Activated T-helper 17 cell treated with anti-CD3 and anti-CD28 coated beads, Interleukin-2, amount 50 U/mL, for 72 hours (primary cell): ENCODE measurements around the gene ARHGEF5. TPM values are rescaled to one million over a fixed set of nuclear protein-coding genes. Genes with fewer than 3 reads are reported as not detected.
"Not testable (repeated sequence)": the region's sequence is repeated elsewhere in the genome, so short reads cannot be mapped to it uniquely, and the experiment has no call there.

Experiments
- ATAC-seq: fragments of 150-1000 bp; cut with Tn5 transposase; replicated peaks from 2 replicates; pipeline ENCODE4 v1.10.0; 2021; ENCODE audit warnings: mild to moderate bottlenecking, moderate library complexity
- H3K27ac Mint-ChIP-seq: one replicate; pipeline ENCODE4 v1.8.0; 2022; ENCODE audit warnings: mixed read lengths
- H3K27me3 Mint-ChIP-seq: one replicate; pipeline ENCODE4 v1.8.0; 2022; ENCODE audit warnings: mixed read lengths
- H3K36me3 Mint-ChIP-seq: one replicate; pipeline ENCODE4 v1.8.0; 2022; ENCODE audit warnings: low read depth, mild to moderate bottlenecking, mixed read lengths
- H3K4me1 Mint-ChIP-seq: one replicate; pipeline ENCODE4 v1.8.0; 2022; ENCODE audit warnings: mixed read lengths
- H3K4me3 Mint-ChIP-seq: one replicate; pipeline ENCODE4 v1.8.0; 2022; ENCODE audit warnings: mild to moderate bottlenecking, mixed read lengths
- H3K9me3 Mint-ChIP-seq: one replicate; pipeline ENCODE4 v1.8.0; 2022; ENCODE audit warnings: mixed read lengths
- total RNA-seq, 2 donors: library from RNA; stranded (reverse); gene quantifications; one replicate each; pipeline ENCODE4 v1.2.3, GENCODE V29; 2022

ARHGEF5 gene
- total RNA-seq = 10 to 100 TPM in 1 of 2 donors, 1 to 10 TPM in 1; 8.2 to 17.6 TPM

GRCh38 chr7:144355176-144355822 lies at the start of gene ARHGEF5:
TSS of gene ARHGEF5 (plus strand) at chr7:144355402. CDS start at chr7:144362670, 7,268 bp downstream.
- H3K9me3 Mint-ChIP-seq, H3K36me3 Mint-ChIP-seq, H3K27me3 Mint-ChIP-seq, H3K4me1 Mint-ChIP-seq: not testable (repeated sequence)
- H3K27ac Mint-ChIP-seq = peak within 1 kb of the TSS; percentile 80
- ATAC-seq = peak; percentile 88
- H3K4me3 Mint-ChIP-seq = peak within 1 kb of the TSS; percentile 83

GRCh38 chr7:144309702-144310101 lies 45.5 kb upstream of the ARHGEF5 start:
- not testable (repeated sequence) for H3K9me3 Mint-ChIP-seq, H3K27ac Mint-ChIP-seq, H3K4me1 Mint-ChIP-seq, ATAC-seq, H3K27me3 Mint-ChIP-seq, H3K4me3 Mint-ChIP-seq, H3K36me3 Mint-ChIP-seq

- H3K36me3 Mint-ChIP-seq, H3K4me1 Mint-ChIP-seq, H3K27me3 Mint-ChIP-seq, ATAC-seq, H3K9me3 Mint-ChIP-seq, H3K27ac Mint-ChIP-seq, H3K4me3 Mint-ChIP-seq: not testable (repeated sequence)
Observed at GRCh38 chr7:144311218-144311617, 44.0 kb upstream of the ARHGEF5 start.

- not testable (repeated sequence) for H3K9me3 Mint-ChIP-seq, H3K27me3 Mint-ChIP-seq, ATAC-seq
Observed at GRCh38 chr7:144311872-144312469, 43.2 kb upstream of the ARHGEF5 start, which contains the start of gene OR2A1. TSS of gene OR2A1 (plus strand) at chr7:144312419. CDS start at chr7:144318125, 5,706 bp downstream.

GRCh38 chr7:144317537-144317936 lies 37.7 kb upstream of the ARHGEF5 start:
- not testable (repeated sequence) for H3K9me3 Mint-ChIP-seq, ATAC-seq, H3K27ac Mint-ChIP-seq

More at GRCh38 chr7:144311872-144312469, 43.2 kb upstream of the ARHGEF5 start, which contains the start of gene OR2A1:
- not testable (repeated sequence) for H3K4me3 Mint-ChIP-seq, H3K36me3 Mint-ChIP-seq, H3K4me1 Mint-ChIP-seq, H3K27ac Mint-ChIP-seq

GRCh38 chr7:144319547-144319946 lies 35.7 kb upstream of the ARHGEF5 start:
- H3K4me1 Mint-ChIP-seq, H3K36me3 Mint-ChIP-seq, H3K4me3 Mint-ChIP-seq, H3K27ac Mint-ChIP-seq, H3K27me3 Mint-ChIP-seq, ATAC-seq, H3K9me3 Mint-ChIP-seq: not testable (repeated sequence)

More at GRCh38 chr7:144317537-144317936, 37.7 kb upstream of the ARHGEF5 start:
- H3K4me3 Mint-ChIP-seq, H3K36me3 Mint-ChIP-seq, H3K27me3 Mint-ChIP-seq, H3K4me1 Mint-ChIP-seq: not testable (repeated sequence)

- H3K36me3 Mint-ChIP-seq, H3K9me3 Mint-ChIP-seq, ATAC-seq: not testable (repeated sequence)
Observed at GRCh38 chr7:144321677-144322206, 33.5 kb upstream of the ARHGEF5 start.

GRCh38 chr7:144323359-144323758 lies 31.8 kb upstream of the ARHGEF5 start:
- H3K27ac Mint-ChIP-seq, ATAC-seq, H3K4me1 Mint-ChIP-seq, H3K36me3 Mint-ChIP-seq, H3K4me3 Mint-ChIP-seq, H3K9me3 Mint-ChIP-seq, H3K27me3 Mint-ChIP-seq: not testable (repeated sequence)

More at GRCh38 chr7:144321677-144322206, 33.5 kb upstream of the ARHGEF5 start:
- not testable (repeated sequence) for H3K4me1 Mint-ChIP-seq, H3K27ac Mint-ChIP-seq, H3K4me3 Mint-ChIP-seq, H3K27me3 Mint-ChIP-seq

GRCh38 chr7:144325868-144326267 lies 29.3 kb upstream of the ARHGEF5 start:
- not testable (repeated sequence) for H3K27ac Mint-ChIP-seq, ATAC-seq, H3K4me1 Mint-ChIP-seq, H3K9me3 Mint-ChIP-seq, H3K4me3 Mint-ChIP-seq, H3K36me3 Mint-ChIP-seq, H3K27me3 Mint-ChIP-seq

- H3K9me3 Mint-ChIP-seq, H3K27me3 Mint-ChIP-seq, H3K27ac Mint-ChIP-seq, ATAC-seq, H3K4me3 Mint-ChIP-seq, H3K36me3 Mint-ChIP-seq, H3K4me1 Mint-ChIP-seq: not testable (repeated sequence)
Observed at GRCh38 chr7:144330044-144330443, 25.2 kb upstream of the ARHGEF5 start.

GRCh38 chr7:144331221-144331995 lies 23.8 kb upstream of the ARHGEF5 start:
- not testable (repeated sequence) for H3K9me3 Mint-ChIP-seq, H3K36me3 Mint-ChIP-seq, H3K4me3 Mint-ChIP-seq, H3K4me1 Mint-ChIP-seq, H3K27me3 Mint-ChIP-seq, H3K27ac Mint-ChIP-seq
- ATAC-seq = peak; percentile 83

- not testable (repeated sequence) for H3K27me3 Mint-ChIP-seq
Observed at GRCh38 chr7:144331996-144332288, 23.3 kb upstream of the ARHGEF5 start.

GRCh38 chr7:144348625-144349024 lies 6.6 kb upstream of the ARHGEF5 start:
- H3K27me3 Mint-ChIP-seq, H3K4me3 Mint-ChIP-seq, H3K27ac Mint-ChIP-seq, H3K4me1 Mint-ChIP-seq, H3K36me3 Mint-ChIP-seq, H3K9me3 Mint-ChIP-seq: not testable (repeated sequence)
- peak; percentile 87 for ATAC-seq

More at GRCh38 chr7:144331996-144332288, 23.3 kb upstream of the ARHGEF5 start:
- not testable (repeated sequence) for H3K27ac Mint-ChIP-seq, H3K4me1 Mint-ChIP-seq, H3K9me3 Mint-ChIP-seq, H3K4me3 Mint-ChIP-seq, H3K36me3 Mint-ChIP-seq
- peak; percentile 3 for ATAC-seq

GRCh38 chr7:144351667-144352066 lies 3.5 kb upstream of the ARHGEF5 start:
- H3K4me3 Mint-ChIP-seq, H3K27ac Mint-ChIP-seq, ATAC-seq, H3K36me3 Mint-ChIP-seq, H3K9me3 Mint-ChIP-seq, H3K4me1 Mint-ChIP-seq, H3K27me3 Mint-ChIP-seq: not testable (repeated sequence)

GRCh38 chr7:144356185-144356584 lies 983 bp downstream of the ARHGEF5 start:
- not testable (repeated sequence) for H3K9me3 Mint-ChIP-seq, H3K27ac Mint-ChIP-seq, H3K4me3 Mint-ChIP-seq, ATAC-seq, H3K4me1 Mint-ChIP-seq, H3K36me3 Mint-ChIP-seq, H3K27me3 Mint-ChIP-seq
